ENCODE data around the gene SPRED3. TPM values are rescaled to one million over a fixed set of nuclear protein-coding genes. Genes with fewer than 3 reads are reported as not detected.

SPRED3 gene
- total RNA-seq, 1 donor from 2014 or later = 7.0 TPM

- peak overlapping the region; percentile 97 for H3K4me3 Mint-ChIP-seq
- peak overlapping the region; percentile 98 for H3K27ac Mint-ChIP-seq
- no peak for TF ChIP-seq CTCF (IDR thresholded peaks at IDR 0.05; ENCODE audit: unreplicated experiment)
- H3K27me3 Mint-ChIP-seq (ENCODE audit: low read depth) = peaks cover 17% of the 10 kb centered on the region
- peaks cover 5% of the 10 kb centered on the region for H3K36me3 Mint-ChIP-seq
- DNase-seq (ENCODE audit: low spot score in 2 of 2, unreplicated experiment in 2 of 2) = no peak
- no peaks in the 10 kb centered on the region for H3K9me3 Mint-ChIP-seq
- H3K4me1 Mint-ChIP-seq = peaks cover 21% of the 10 kb centered on the region
These were observed 13.4 kb upstream of the SPRED3 start for GRCh38 chr19:38375098-38375493.

- no peak for TF ChIP-seq CTCF (IDR thresholded peaks at IDR 0.05; ENCODE audit: unreplicated experiment)
- H3K4me1 Mint-ChIP-seq = peaks cover 21% of the 10 kb centered on the region
- H3K27me3 Mint-ChIP-seq (ENCODE audit: low read depth) = peaks cover 11% of the 10 kb centered on the region
- no peaks in the 10 kb centered on the region for H3K9me3 Mint-ChIP-seq
- H3K27ac Mint-ChIP-seq = peak overlapping the region; percentile 98
- H3K36me3 Mint-ChIP-seq = peaks cover 8% of the 10 kb centered on the region
- peak overlapping the region; percentile 97 for H3K4me3 Mint-ChIP-seq
- DNase-seq (ENCODE audit: low spot score in 2 of 2, unreplicated experiment in 2 of 2) = no peak
These were observed 12.7 kb upstream of the SPRED3 start for GRCh38 chr19:38375748-38376147.

GRCh38 chr19:38376576-38376975 is 11.9 kb upstream of the SPRED3 start:
- Mint-ChIP-seq H3K36me3 (peaks cover 13% of the 10 kb centered on the region), H3K27ac (peak overlapping the region; percentile 98), H3K4me3 (peak overlapping the region; percentile 97), H3K9me3 (no peaks in the 10 kb centered on the region), H3K4me1 (peaks cover 21% of the 10 kb centered on the region), H3K27me3 (ENCODE audit: low read depth) (peaks cover 6% of the 10 kb centered on the region)
- no peak for TF ChIP-seq CTCF (IDR thresholded peaks at IDR 0.05; ENCODE audit: unreplicated experiment)
- no peak for DNase-seq (ENCODE audit: low spot score in 2 of 2, unreplicated experiment in 2 of 2)

GRCh38 chr19:38377052-38377451 is 11.4 kb upstream of the SPRED3 start:
- peaks cover 17% of the 10 kb centered on the region for H3K36me3 Mint-ChIP-seq
- no peaks in the 10 kb centered on the region for H3K9me3 Mint-ChIP-seq
- peaks cover 2% of the 10 kb centered on the region for H3K27me3 Mint-ChIP-seq (ENCODE audit: low read depth)
- TF ChIP-seq CTCF (IDR thresholded peaks at IDR 0.05; ENCODE audit: unreplicated experiment) = no peak
- peaks cover 21% of the 10 kb centered on the region for H3K4me1 Mint-ChIP-seq
- no peak overlapping the region for H3K27ac Mint-ChIP-seq
- no peak overlapping the region for H3K4me3 Mint-ChIP-seq
- DNase-seq (ENCODE audit: low spot score in 2 of 2, unreplicated experiment in 2 of 2) = no peak

GRCh38 chr19:38378866-38379265 is 9.6 kb upstream of the SPRED3 start:
- DNase-seq (ENCODE audit: low spot score in 2 of 2, unreplicated experiment in 2 of 2) = no peak
- Mint-ChIP-seq H3K4me3 (no peak overlapping the region), H3K27me3 (ENCODE audit: low read depth) (no peaks in the 10 kb centered on the region), H3K9me3 (no peaks in the 10 kb centered on the region), H3K27ac (no peak overlapping the region), H3K36me3 (peaks cover 28% of the 10 kb centered on the region), H3K4me1 (peaks cover 21% of the 10 kb centered on the region)
- no peak for TF ChIP-seq CTCF (IDR thresholded peaks at IDR 0.05; ENCODE audit: unreplicated experiment)

GRCh38 chr19:38381138-38381537 is 7.4 kb upstream of the SPRED3 start:
- H3K4me3 Mint-ChIP-seq = no peak overlapping the region
- H3K27me3 Mint-ChIP-seq (ENCODE audit: low read depth) = peaks cover 1% of the 10 kb centered on the region
- H3K36me3 Mint-ChIP-seq = peaks cover 30% of the 10 kb centered on the region

More at GRCh38 chr19:38381138-38381537, 7.4 kb upstream of the SPRED3 start:
- Mint-ChIP-seq H3K4me1 (peaks cover 6% of the 10 kb centered on the region), H3K27ac (no peak overlapping the region), H3K9me3 (no peaks in the 10 kb centered on the region)
- DNase-seq (ENCODE audit: low spot score in 2 of 2, unreplicated experiment in 2 of 2) = no peak
- no peak for TF ChIP-seq CTCF (IDR thresholded peaks at IDR 0.05; ENCODE audit: unreplicated experiment)
